MM.1S (cell line): ENCODE measurements around the gene ADAMTSL3.

Source experiments
- DNase-seq: peaks from one replicate; pipeline ENCODE4 v3.0.0-alpha.2; 2015
- H2AFZ ChIP-seq: fragments of 300-600 bp; sonication (generic); 2 replicates; pipeline ENCODE4 v1.6.0; 2016; ENCODE audit warnings: antibody characterized with exemption, low read length
- H3F3A ChIP-seq: fragments of 300-600 bp; sonication (generic); 2 replicates; pipeline ENCODE4 v1.6.1; 2016; ENCODE audit warnings: mild to moderate bottlenecking, antibody characterized with exemption, low read length, moderate library complexity, mixed read lengths; ENCODE audit not compliant: insufficient read depth
- H3K27ac ChIP-seq: fragments of 300-600 bp; sonication (generic); 2 replicates; pipeline ENCODE4 v1.5.1; 2016; ENCODE audit warnings: mild to moderate bottlenecking, low read length
- H3K27me3 ChIP-seq: fragments of 300-600 bp; sonication (generic); replicated peaks from 2 replicates; pipeline ENCODE4 v1.6.0; 2016; ENCODE audit warnings: low read length; ENCODE audit not compliant: insufficient read depth
- H3K36me3 ChIP-seq: fragments of 300-600 bp; sonication (generic); replicated peaks from 2 replicates; pipeline ENCODE4 v1.6.1; 2016; ENCODE audit warnings: mild to moderate bottlenecking, low read length, mixed read lengths; ENCODE audit not compliant: insufficient read depth
- H3K4me1 ChIP-seq: fragments of 300-600 bp; sonication (generic); 2 replicates; pipeline ENCODE4 v1.6.1; 2016; ENCODE audit warnings: low read length, mixed read lengths
- H3K4me2 ChIP-seq: fragments of 300-600 bp; sonication (generic); 2 replicates; pipeline ENCODE4 v1.6.0; 2016; ENCODE audit warnings: low read depth, low read length
- H3K4me3 ChIP-seq: fragments of 300-600 bp; sonication (generic); 2 replicates; pipeline ENCODE4 v1.5.1; 2016; ENCODE audit warnings: low read length, mixed read lengths
- H3K79me2 ChIP-seq: fragments of 300-600 bp; sonication (generic); 2 replicates; pipeline ENCODE4 v1.6.1; 2016; ENCODE audit warnings: mixed run types, low read length, mixed read lengths
- H3K9ac ChIP-seq: fragments of 300-600 bp; sonication (generic); 2 replicates; pipeline ENCODE4 v1.6.1; 2016; ENCODE audit warnings: low read length, mixed read lengths
- H3K9me2 ChIP-seq: fragments of 300-600 bp; sonication (generic); replicated peaks from 2 replicates; pipeline ENCODE4 v1.6.1; 2016; ENCODE audit warnings: mild to moderate bottlenecking, low read length, mixed read lengths; ENCODE audit not compliant: insufficient read depth
- H3K9me3 ChIP-seq: fragments of 300-600 bp; sonication (generic); replicated peaks from 2 replicates; pipeline ENCODE4 v1.6.1; 2016; ENCODE audit warnings: mild to moderate bottlenecking, low read length, mixed read lengths; ENCODE audit not compliant: insufficient read depth
- H4K20me1 ChIP-seq: fragments of 300-600 bp; sonication (generic); 2 replicates; pipeline ENCODE4 v1.6.1; 2016; ENCODE audit warnings: mild to moderate bottlenecking, low read length, moderate library complexity, mixed read lengths; ENCODE audit not compliant: insufficient read depth
- EZH2 ChIP-seq: fragments of 300-600 bp; sonication (generic); optimal IDR thresholded peaks from 2 replicates; pipeline ENCODE3; 2017; ENCODE audit warnings: low read depth, mild to moderate bottlenecking, antibody characterized with exemption, low read length, mixed read lengths
- EZH2phosphoT487 ChIP-seq: fragments of 300-600 bp; sonication (generic); IDR thresholded peaks from 2 replicates; pipeline ENCODE4 v1.6.1; 2018; ENCODE audit warnings: antibody characterized with exemption, low read length
- TF ChIP-seq, protein P1 (sequence below): fragments of 300-600 bp; sonication (generic); IDR thresholded peaks from 2 replicates; pipeline ENCODE4 v1.5.1; 2016; ENCODE audit warnings: antibody characterized with exemption, low read length, mixed read lengths

The ADAMTSL3 gene

DNA sequence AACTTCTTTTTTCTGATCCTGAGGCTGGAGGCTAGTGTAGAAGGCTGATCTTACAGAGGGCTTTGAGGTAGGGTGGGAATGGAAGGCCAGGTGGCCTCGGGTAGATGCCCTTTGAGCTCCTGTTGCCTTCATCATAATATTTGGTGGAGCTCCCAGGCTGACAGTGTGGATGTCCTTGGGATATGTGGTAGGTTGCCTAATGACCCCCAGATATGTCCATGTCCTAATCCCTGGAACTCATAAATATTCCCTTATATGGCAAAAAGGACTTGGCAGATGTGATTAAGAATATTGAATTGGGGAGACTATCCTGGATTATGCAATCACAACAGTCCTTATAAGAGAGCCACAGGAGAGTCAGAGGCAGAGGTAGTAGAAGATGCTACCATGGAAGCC, 5.5 kb downstream of the ADAMTSL3 start:
- no peaks in the 10 kb centered on the region for H4K20me1 ChIP-seq
- TF ChIP-seq EZH2phosphoT487 (no peak), EZH2 (no peak)
- TF ChIP-seq, protein P1, sequence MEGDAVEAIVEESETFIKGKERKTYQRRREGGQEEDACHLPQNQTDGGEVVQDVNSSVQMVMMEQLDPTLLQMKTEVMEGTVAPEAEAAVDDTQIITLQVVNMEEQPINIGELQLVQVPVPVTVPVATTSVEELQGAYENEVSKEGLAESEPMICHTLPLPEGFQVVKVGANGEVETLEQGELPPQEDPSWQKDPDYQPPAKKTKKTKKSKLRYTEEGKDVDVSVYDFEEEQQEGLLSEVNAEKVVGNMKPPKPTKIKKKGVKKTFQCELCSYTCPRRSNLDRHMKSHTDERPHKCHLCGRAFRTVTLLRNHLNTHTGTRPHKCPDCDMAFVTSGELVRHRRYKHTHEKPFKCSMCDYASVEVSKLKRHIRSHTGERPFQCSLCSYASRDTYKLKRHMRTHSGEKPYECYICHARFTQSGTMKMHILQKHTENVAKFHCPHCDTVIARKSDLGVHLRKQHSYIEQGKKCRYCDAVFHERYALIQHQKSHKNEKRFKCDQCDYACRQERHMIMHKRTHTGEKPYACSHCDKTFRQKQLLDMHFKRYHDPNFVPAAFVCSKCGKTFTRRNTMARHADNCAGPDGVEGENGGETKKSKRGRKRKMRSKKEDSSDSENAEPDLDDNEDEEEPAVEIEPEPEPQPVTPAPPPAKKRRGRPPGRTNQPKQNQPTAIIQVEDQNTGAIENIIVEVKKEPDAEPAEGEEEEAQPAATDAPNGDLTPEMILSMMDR, result no peak
- H3K9me2 ChIP-seq, result no peaks in the 10 kb centered on the region
- no peaks in the 10 kb centered on the region for H3K79me2 ChIP-seq
- no peak overlapping the region for H3K4me2 ChIP-seq
- H3K36me3 ChIP-seq, result no peaks in the 10 kb centered on the region
- no peak overlapping the region for H2AFZ ChIP-seq
- no peaks in the 10 kb centered on the region for H3K9me3 ChIP-seq
- DNase-seq, result no peak
- H3K27me3 ChIP-seq, result no peaks in the 10 kb centered on the region
- no peak overlapping the region for H3K9ac ChIP-seq
- no peaks in the 10 kb centered on the region for H3F3A ChIP-seq
- no peaks in the 10 kb centered on the region for H3K4me1 ChIP-seq
- H3K27ac ChIP-seq, result no peak overlapping the region
- no peak overlapping the region for H3K4me3 ChIP-seq

DNA sequence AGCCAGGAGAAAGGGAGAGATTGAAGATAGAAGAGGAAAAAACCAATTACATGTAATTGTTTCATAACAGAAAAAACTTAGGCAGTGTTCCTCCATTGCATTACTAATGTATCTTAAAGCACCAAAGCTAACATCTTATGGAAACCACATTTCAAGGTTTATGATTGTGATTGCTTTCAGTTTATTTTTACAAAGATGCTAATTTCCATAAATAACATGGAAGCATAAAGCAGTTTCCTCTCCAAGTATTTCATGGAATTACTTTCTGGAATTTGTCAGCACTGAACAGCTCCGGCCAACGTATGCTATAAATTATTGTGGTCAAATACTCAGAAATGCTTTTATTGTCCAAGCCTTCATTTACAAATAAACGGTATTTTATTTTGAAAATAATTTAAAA, 11.6 kb downstream of the ADAMTSL3 start:
- Histone ChIP-seq H3K79me2 (no peaks in the 10 kb centered on the region), H3K27me3 (no peaks in the 10 kb centered on the region), H2AFZ (no peak overlapping the region), H3K9me2 (no peaks in the 10 kb centered on the region), H3K4me1 (no peaks in the 10 kb centered on the region), H3F3A (no peaks in the 10 kb centered on the region), H3K9me3 (no peaks in the 10 kb centered on the region), H3K9ac (no peak overlapping the region), H3K36me3 (no peaks in the 10 kb centered on the region), H3K4me2 (no peak overlapping the region), H4K20me1 (no peaks in the 10 kb centered on the region), H3K4me3 (no peak overlapping the region), H3K27ac (no peak overlapping the region)
- TF ChIP-seq, protein P1, result no peak
- TF ChIP-seq EZH2phosphoT487 (no peak), EZH2 (no peak)
- no peak for DNase-seq

DNA sequence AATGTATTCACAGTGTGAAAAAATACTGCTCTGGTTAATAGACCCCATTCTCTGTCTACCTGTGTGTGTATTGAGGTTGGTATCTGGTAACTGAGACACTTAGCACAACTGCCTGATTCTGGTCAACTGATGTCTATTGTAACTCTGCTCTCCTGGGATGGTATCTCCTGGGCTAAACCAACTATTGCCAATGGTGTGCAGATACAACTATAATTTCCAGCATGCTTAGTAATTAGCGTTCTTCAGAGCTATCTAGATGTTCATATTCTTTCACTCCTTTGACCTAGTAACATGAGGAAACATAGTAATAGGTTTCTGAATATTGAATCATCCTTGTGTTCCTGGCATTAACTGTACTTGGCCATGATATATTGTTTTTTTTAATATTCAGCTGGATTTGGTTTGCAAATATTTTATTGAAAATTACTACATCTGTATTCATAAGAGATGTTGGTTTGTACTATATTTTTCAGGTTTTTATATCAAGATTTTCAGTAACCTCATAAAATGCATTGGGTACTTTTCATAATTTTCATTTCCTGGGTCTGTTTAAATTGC, 16.8 kb downstream of the ADAMTSL3 start:
- no peak for DNase-seq
- Histone ChIP-seq H3K4me1 (no peaks in the 10 kb centered on the region), H3K9me2 (no peaks in the 10 kb centered on the region), H3K4me3 (no peak overlapping the region), H3F3A (no peaks in the 10 kb centered on the region), H3K4me2 (no peak overlapping the region), H2AFZ (no peak overlapping the region), H3K9ac (no peak overlapping the region), H3K9me3 (no peaks in the 10 kb centered on the region), H3K79me2 (no peaks in the 10 kb centered on the region), H3K36me3 (no peaks in the 10 kb centered on the region), H4K20me1 (no peaks in the 10 kb centered on the region), H3K27me3 (no peaks in the 10 kb centered on the region), H3K27ac (no peak overlapping the region)
- TF ChIP-seq EZH2phosphoT487, result no peak
- TF ChIP-seq, protein P1, result no peak
- no peak for TF ChIP-seq EZH2
